NCI-H774 (cell line): ENCODE results near the gene EME1.
A peak's percentile ranks its signal among the peaks of the same experiment; 100 is the strongest.

Experiments used
- DNase-seq: peaks from one replicate; lab custom pipeline; 2025; lab: John Stamatoyannopoulos, UW

Gene EME1

GRCh38 chr17:50364061-50364458 is 9.0 kb upstream of the EME1 start:
- no peak for DNase-seq

- DNase-seq, result no peak
Observed at GRCh38 chr17:50364715-50365114, 8.3 kb upstream of the EME1 start.

GRCh38 chr17:50365165-50365564 is 7.9 kb upstream of the EME1 start:
- DNase-seq, result no peak

- DNase-seq, result no peak
Observed at GRCh38 chr17:50365649-50366393, 7.2 kb upstream of the EME1 start.

GRCh38 chr17:50367401-50367800 is 5.6 kb upstream of the EME1 start:
- DNase-seq, result no peak

GRCh38 chr17:50370052-50370451 is 3.0 kb upstream of the EME1 start:
- no peak for DNase-seq

- no peak for DNase-seq
Observed at GRCh38 chr17:50371526-50371925, 1.5 kb upstream of the EME1 start.

GRCh38 chr17:50372222-50372757 is 739 bp upstream of the EME1 start:
- no peak for DNase-seq

GRCh38 chr17:50373705-50374104 is 676 bp downstream of the EME1 start:
- DNase-seq, result no peak

- DNase-seq, result peak; percentile 30
Observed at GRCh38 chr17:50375858-50376538, 3.0 kb downstream of the EME1 start.

- DNase-seq, result no peak
Observed at GRCh38 chr17:50379351-50380132, 6.5 kb downstream of the EME1 start.

GRCh38 chr17:50380369-50381259 is 7.6 kb downstream of the EME1 start:
- DNase-seq, result no peak

- no peak for DNase-seq
Observed at GRCh38 chr17:50381260-50381815, 8.3 kb downstream of the EME1 start.

GRCh38 chr17:50381920-50382319 is 8.9 kb downstream of the EME1 start:
- no peak for DNase-seq

- DNase-seq, result no peak
Observed at GRCh38 chr17:50382931-50383330, 9.9 kb downstream of the EME1 start.

- no peak for DNase-seq
Observed at GRCh38 chr17:50386510-50386909, 13.5 kb downstream of the EME1 start.

- no peak for DNase-seq
Observed at GRCh38 chr17:50388728-50389127, 15.7 kb downstream of the EME1 start.

GRCh38 chr17:50389534-50389933 is 16.5 kb downstream of the EME1 start:
- no peak for DNase-seq

- DNase-seq, result no peak
Observed at GRCh38 chr17:50392621-50393020, 19.6 kb downstream of the EME1 start.

- no peak for DNase-seq
Observed at GRCh38 chr17:50393700-50394099, 20.7 kb downstream of the EME1 start.

GRCh38 chr17:50394711-50395110 is 21.7 kb downstream of the EME1 start:
- DNase-seq, result no peak
